K562 (cell line): Measurements from ENCODE around the gene BFSP1. TPM values are rescaled to one million over a fixed set of nuclear protein-coding genes. Genes with fewer than 3 reads are reported as not detected.

Experiments
- ATF6 ChIP-seq: sonication (generic); formaldehyde crosslinking; IDR thresholded peaks from 2 replicates; pipeline ENCODE4 v1.4.0; 2020; ENCODE audit warnings: mild to moderate bottlenecking, missing genetic modification reagents
- CREB3 ChIP-seq: fragments of 450-650 bp; conservative IDR thresholded peaks from 2 replicates; pipeline ENCODE4 v1.6.1; 2016; ENCODE audit warnings: missing genetic modification characterization, low read depth, mild to moderate bottlenecking, missing compliant biosample characterization, moderate library complexity
- HMG20A ChIP-seq: fragments of 450-650 bp; formaldehyde crosslinking; conservative IDR thresholded peaks from 2 replicates; pipeline ENCODE4 v1.4.0; 2020; ENCODE audit warnings: mild to moderate bottlenecking, mixed read lengths
- MAX ChIP-seq: sonication (generic); formaldehyde crosslinking; IDR thresholded peaks from 2 replicates; pipeline ENCODE4 v1.9.0; 2022; ENCODE audit warnings: mild to moderate bottlenecking, missing genetic modification reagents
- MITF ChIP-seq: IDR thresholded peaks from 2 replicates; pipeline ENCODE4 v1.6.1; 2014; ENCODE audit warnings: antibody characterized with exemption
- NR1H2 ChIP-seq: sonication (generic); formaldehyde crosslinking; IDR thresholded peaks from 2 replicates; pipeline ENCODE4 v1.4.0; 2020; ENCODE audit warnings: mild to moderate bottlenecking, missing genetic modification reagents
- PHTF2 ChIP-seq: fragments of 250-450 bp; sonication (Bioruptor Pico); IDR thresholded peaks from 2 replicates; pipeline ENCODE4 v1.5.0; 2021; ENCODE audit warnings: mild to moderate bottlenecking
- TAF15 ChIP-seq: fragments of 200-400 bp; formaldehyde crosslinking; IDR thresholded peaks from 2 replicates; pipeline ENCODE4 v1.6.1; 2017; ENCODE audit warnings: mild to moderate bottlenecking, low read depth, low read length, moderate library complexity
- ZNF12 ChIP-seq: sonication (generic); formaldehyde crosslinking; IDR thresholded peaks from 2 replicates; pipeline ENCODE4 v1.4.0; 2020; ENCODE audit warnings: mild to moderate bottlenecking, missing genetic modification reagents
- polyA plus RNA-seq, 8 experiments: library from polyadenylated mRNA; depleted of rRNA in 4 of 8; stranded (reverse) in 5 of 8; unstranded in 3 of 8; fragments of >200 nt; fragmentation: Nextera tagmentation in 2 of 8; fragmentation: Illumina TruSeq in 1 of 8; extraction: Ambion mirVana in 2 of 8; extraction: Trizol in 1 of 8; gene quantifications; 2 replicates each; pipeline versions ENCODE4 v1.2.1 to v1.2.3, GENCODE V29; 2011 to 2014; ENCODE audit warnings: inconsistent platforms in 1 of 8, missing spikeins in 1 of 8
- total RNA-seq, 7 experiments: library from RNA; depleted of rRNA in 6 of 7; stranded (reverse); fragments of >200 nt in 6 of 7; fragmentation: Illumina TruSeq in 2 of 7; extraction: Trizol in 2 of 7; gene quantifications; 2 replicates each; pipeline versions ENCODE4 v1.2.1 to v1.2.3, GENCODE V29; 2011 to 2021; ENCODE audit warnings: low replicate concordance in 1 of 7

The BFSP1 gene
- total and polyA plus RNA-seq, 9 of the 15 experiments (the other 6 are each of a cell fraction or from before 2014, with no cell fraction given) = 0.09 to 0.86 (median 0.40) TPM

GRCh38 chr20:17495826-17496225 lies 35.4 kb downstream of the BFSP1 start (continued):
- TF ChIP-seq NR1H2 (CRISPR knock-in tag) (no peak), PHTF2 (CRISPR knock-in tag) (no peak), ATF6 (CRISPR knock-in tag) (no peak), HMG20A (no peak), MITF (no peak), CREB3 (tag) (no peak), MAX (CRISPR knock-in tag) (no peak), TAF15 (no peak), ZNF12 (no peak)
